H1 (cell line): Measurements from ENCODE around the gene SPAST. TPM values are rescaled to one million over a fixed set of nuclear protein-coding genes. Genes with fewer than 3 reads are reported as not detected.
A peak's percentile ranks its signal among the peaks of the same experiment; 100 is the strongest.

Experiments
- CTCF ChIA-PET: fragments of 300-600 bp; sonication (Branson Sonifier 250); formaldehyde crosslinking; loops from one replicate; lab custom pipeline; 2021; ENCODE audit not compliant: partially characterized antibody; lab: Charles Lee
- POLR2A ChIA-PET: fragments of 300-600 bp; sonication (Branson Sonifier 250); formaldehyde crosslinking; loops from one replicate; lab custom pipeline; 2021; ENCODE audit warnings: inconsistent platforms; ENCODE audit not compliant: partially characterized antibody; lab: Charles Lee
- DNase-seq, 2 experiments: peaks; one replicate each; pipeline versions ENCODE4 v3.0.0 to v3.0.0-alpha.2; 2010 to 2022; ENCODE audit warnings: low spot score in 2 of 2, low read depth in 1 of 2, mixed read lengths in 1 of 2
- FAIRE-seq: peaks from 2 replicates; lab custom pipeline; 2011; peaks lifted over from hg19 to GRCh38; lab: Jason Lieb, UNC
- H2AFZ ChIP-seq: 2 replicates; pipeline ENCODE4 v1.8.1; 2012; ENCODE audit warnings: low read length, inconsistent platforms
- H2AK5ac ChIP-seq: 2 replicates; pipeline ENCODE4 v1.6.1; 2013; ENCODE audit warnings: low read depth, low read length
- H2BK120ac ChIP-seq: replicated peaks from 2 replicates; pipeline ENCODE3; 2013; ENCODE audit warnings: low read depth, low read length, inconsistent platforms
- H2BK12ac ChIP-seq: 2 replicates; pipeline ENCODE4 v1.6.1; 2013; ENCODE audit warnings: low read depth, low read length
- H2BK15ac ChIP-seq: 2 replicates; pipeline ENCODE4 v1.6.1; 2013; ENCODE audit warnings: low read length
- H2BK20ac ChIP-seq: 2 replicates; pipeline ENCODE4 v1.6.1; 2013; ENCODE audit warnings: low read length
- H2BK5ac ChIP-seq: 2 replicates; pipeline ENCODE4 v1.6.1; 2013; ENCODE audit warnings: low read depth, low read length
- H3K14ac ChIP-seq: 2 replicates; pipeline ENCODE4 v1.6.1; 2013; ENCODE audit warnings: inconsistent platforms; ENCODE audit not compliant: insufficient read length
- H3K18ac ChIP-seq: 2 replicates; pipeline ENCODE4 v1.6.1; 2013; ENCODE audit warnings: low read length; ENCODE audit errors: extremely low read depth
- H3K23ac ChIP-seq: 2 replicates; pipeline ENCODE4 v1.6.1; 2013; ENCODE audit warnings: inconsistent platforms; ENCODE audit not compliant: insufficient read length
- H3K23me2 ChIP-seq: 2 replicates; pipeline ENCODE4 v1.6.1; 2013; ENCODE audit warnings: low read depth, low read length
- H3K27ac ChIP-seq: 2 replicates; pipeline ENCODE4 v1.6.1; 2011; ENCODE audit warnings: low read depth, low read length, inconsistent platforms
- H3K27me3 ChIP-seq, 4 experiments: replicated peaks in 1 of 4; 1 replicate in 1 of 4; 2 replicates in 3 of 4; pipeline versions ENCODE4 v1.6.1 to v1.8.1; 2011 to 2013; ENCODE audit warnings: low read length in 3 of 4, mild to moderate bottlenecking in 3 of 4, inconsistent platforms in 2 of 4, mixed read lengths in 2 of 4, moderate library complexity in 1 of 4; ENCODE audit not compliant: control insufficient read depth in 3 of 4, insufficient read depth in 3 of 4; ENCODE audit errors: extremely low read depth in 1 of 4
- H3K36me3 ChIP-seq, 4 experiments: 2 replicates each; pipeline versions ENCODE4 v1.6.1 to v1.8.1; 2011 to 2013; ENCODE audit warnings: mild to moderate bottlenecking in 4 of 4, low read length in 3 of 4, moderate library complexity in 2 of 4, control low read depth in 1 of 4, inconsistent platforms in 1 of 4; ENCODE audit not compliant: insufficient read depth in 4 of 4, control insufficient read depth in 2 of 4
- H3K4ac ChIP-seq: replicated peaks from 2 replicates; pipeline ENCODE3; 2013; ENCODE audit warnings: low read length, low read depth, mixed read lengths, inconsistent platforms; ENCODE audit not compliant: insufficient read length
- H3K4me1 ChIP-seq, 4 experiments: replicated peaks in 1 of 4; 1 replicate in 1 of 4; 2 replicates in 3 of 4; pipeline versions ENCODE4 v1.6.1 to v1.8.1; 2011 to 2013; ENCODE audit warnings: low read length in 3 of 4, inconsistent platforms in 2 of 4, mixed read lengths in 1 of 4; ENCODE audit not compliant: insufficient read depth in 4 of 4, control insufficient read depth in 3 of 4
- H3K4me2 ChIP-seq, 2 experiments: 2 replicates each; pipeline versions ENCODE4 v1.6.1 to v1.8.1; 2011 to 2013; ENCODE audit warnings: low read depth in 2 of 2, low read length in 2 of 2, control low read depth in 1 of 2, inconsistent platforms in 1 of 2, mild to moderate bottlenecking in 1 of 2; ENCODE audit not compliant: insufficient read depth in 1 of 2
- H3K4me3 ChIP-seq, 4 experiments: fragments of 200-600, 300-600 bp in 1 of 4; sonication (generic), shearing (Covaris generic), sonication (Bioruptor Twin) in 1 of 4; 2 replicates each; pipeline versions ENCODE4 v1.5.1 to v1.8.1; 2011 to 2016; ENCODE audit warnings: low read length in 4 of 4, low read depth in 3 of 4, control low read depth in 2 of 4, inconsistent platforms in 2 of 4, mild to moderate bottlenecking in 2 of 4, mixed read lengths in 1 of 4, moderate library complexity in 1 of 4; ENCODE audit not compliant: insufficient read depth in 2 of 4; ENCODE audit errors: extremely low read depth in 1 of 4
- H3K56ac ChIP-seq: replicated peaks from 2 replicates; pipeline ENCODE3; 2013; ENCODE audit warnings: low read depth, mild to moderate bottlenecking, mixed read lengths, low read length, inconsistent platforms; ENCODE audit not compliant: insufficient read length
- H3K79me1 ChIP-seq: 2 replicates; pipeline ENCODE4 v1.6.1; 2013; ENCODE audit warnings: low read depth, low read length, control low read depth
- H3K79me2 ChIP-seq, 2 experiments: 2 replicates each; pipeline versions ENCODE4 v1.6.1 to v1.8.1; 2012 to 2013; ENCODE audit warnings: low read length in 2 of 2, mild to moderate bottlenecking in 2 of 2, inconsistent platforms in 1 of 2; ENCODE audit not compliant: insufficient read depth in 2 of 2, control insufficient read depth in 1 of 2
- H3K9ac ChIP-seq, 4 experiments: replicated peaks in 1 of 4; 1 replicate in 1 of 4; 2 replicates in 3 of 4; pipeline versions ENCODE4 v1.6.1 to v1.8.1; 2011 to 2013; ENCODE audit warnings: low read depth in 3 of 4, low read length in 3 of 4, control low read depth in 2 of 4, mild to moderate bottlenecking in 2 of 4, moderate library complexity in 2 of 4, inconsistent platforms in 1 of 4; ENCODE audit errors: extremely low read depth in 1 of 4
- H3K9me3 ChIP-seq, 2 experiments: 2 replicates each; pipeline versions ENCODE4 v1.6.1 to v1.8.1; 2012 to 2013; ENCODE audit warnings: mild to moderate bottlenecking in 2 of 2, moderate library complexity in 2 of 2, control low read depth in 1 of 2, inconsistent platforms in 1 of 2, low read depth in 1 of 2, low read length in 1 of 2, mixed read lengths in 1 of 2; ENCODE audit not compliant: insufficient read depth in 2 of 2
- H4K20me1 ChIP-seq, 2 experiments: replicated peaks in 1 of 2; 2 replicates each; pipeline versions ENCODE3 to v1.8.1; 2011 to 2013; ENCODE audit warnings: inconsistent platforms in 2 of 2, low read length in 2 of 2, mild to moderate bottlenecking in 1 of 2; ENCODE audit not compliant: insufficient read depth in 2 of 2, control insufficient read depth in 1 of 2
- H4K5ac ChIP-seq: 2 replicates; pipeline ENCODE4 v1.6.1; 2013; ENCODE audit warnings: low read length, low read depth, mixed read lengths, inconsistent platforms; ENCODE audit not compliant: insufficient read length
- H4K8ac ChIP-seq: 2 replicates; pipeline ENCODE4 v1.8.0; 2013; ENCODE audit warnings: mild to moderate bottlenecking, moderate library complexity, low read length, inconsistent platforms; ENCODE audit not compliant: insufficient read depth; ENCODE audit errors: extremely low read depth
- H4K91ac ChIP-seq: replicated peaks from 2 replicates; pipeline ENCODE3; 2013; ENCODE audit warnings: low read length, mixed read lengths, inconsistent platforms; ENCODE audit not compliant: insufficient read length
- EP300 ChIP-seq, 2 experiments: IDR thresholded peaks; 1 replicate in 1 of 2; 2 replicates in 1 of 2; pipeline ENCODE4 v1.6.1; 2011 to 2012; ENCODE audit warnings: low read depth in 2 of 2, low read length in 2 of 2, mild to moderate bottlenecking in 2 of 2, borderline replicate concordance in 1 of 2, inconsistent platforms in 1 of 2, moderate library complexity in 1 of 2
- EZH2 ChIP-seq: fragments of 200-600 bp; sonication (generic); IDR thresholded peaks from 2 replicates; pipeline ENCODE4 v1.7.1; 2012; ENCODE audit warnings: low read depth, mild to moderate bottlenecking, moderate library complexity, low read length, inconsistent platforms; ENCODE audit not compliant: severe bottlenecking
- FOSL1 ChIP-seq: IDR thresholded peaks from 2 replicates; pipeline ENCODE4 v1.6.1; 2011; ENCODE audit warnings: mild to moderate bottlenecking, low read depth, low read length, moderate library complexity; ENCODE audit not compliant: insufficient read depth
- GABPA ChIP-seq: IDR thresholded peaks from 2 replicates; pipeline ENCODE4 v1.6.1; 2011; ENCODE audit warnings: mild to moderate bottlenecking, low read length, moderate library complexity, borderline replicate concordance; ENCODE audit not compliant: insufficient read depth
- JUND ChIP-seq: IDR thresholded peaks from 2 replicates; pipeline ENCODE4 v1.6.1; 2011; ENCODE audit warnings: mild to moderate bottlenecking, improper control_type of control experiment, low read length
- MAX ChIP-seq: IDR thresholded peaks from 2 replicates; pipeline ENCODE4 v1.6.1; 2012; ENCODE audit warnings: inconsistent platforms
- RFX5 ChIP-seq: IDR thresholded peaks from 2 replicates; pipeline ENCODE4 v1.6.1; 2011; ENCODE audit warnings: low read depth, low read length, improper control_type of control experiment, borderline replicate concordance
- RXRA ChIP-seq: IDR thresholded peaks from 2 replicates; pipeline ENCODE4 v1.6.1; 2011; ENCODE audit warnings: low read depth, mild to moderate bottlenecking, low read length, moderate library complexity; ENCODE audit not compliant: insufficient read depth
- TCF12 ChIP-seq: IDR thresholded peaks from 2 replicates; pipeline ENCODE4 v1.6.1; 2011; ENCODE audit warnings: low read depth, mild to moderate bottlenecking, low read length
- USF2 ChIP-seq: IDR thresholded peaks from 2 replicates; pipeline ENCODE4 v1.6.1; 2011; ENCODE audit warnings: low read length, improper control_type of control experiment
- WGBS, 2 experiments: shearing (Covaris generic) in 1 of 2; methylation state at CpG; one replicate each; pipeline versions ENCODE4 v1.1.6 to v1.1.7; 2013 to 2015; ENCODE audit warnings: low lambda C conversion rate in 2 of 2, mixed read lengths in 2 of 2, inconsistent platforms in 1 of 2, low coverage in 1 of 2, missing lambda C conversion rate in 1 of 2; ENCODE audit not compliant: insufficient replicate concordance in 2 of 2, insufficient coverage in 1 of 2, insufficient read length in 1 of 2; ENCODE audit errors: extremely low coverage in 1 of 2, missing lambda C conversion rate in 1 of 2; 5-methylcytosine and 5-hydroxymethylcytosine counted together
- polyA plus RNA-seq, 7 experiments: library from polyadenylated mRNA; depleted of rRNA in 3 of 7; stranded (reverse) in 5 of 7; unstranded in 2 of 7; fragments of >200 nt in 5 of 7; fragments of 200-250 nt in 2 of 7; gene quantifications; 1 replicate in 5 of 7; 2 replicates in 1 of 7; 4 replicates in 1 of 7; pipeline versions ENCODE4 v1.2.1 to v1.2.3, GENCODE V29; 2011 to 2013; ENCODE audit warnings: missing spikeins in 2 of 7, mixed read lengths in 2 of 7
- total RNA-seq: library from RNA; stranded (reverse); fragmentation: NEBNext Ultra II Directional; extraction: Animal tissue kit (Norgen Biotek cat#: 25700); gene quantifications from 2 replicates; pipeline ENCODE4 v1.2.1, GENCODE V29; 2021

SPAST gene
- total and polyA plus RNA-seq, 2 of the 8 experiments (the other 6 are each of a cell fraction or from before 2014, with no cell fraction given), result 4.4 to 36.0 TPM

- peaks cover 5% of the 10 kb centered on the region for H3K23me2 ChIP-seq
- H3K4ac ChIP-seq, result no peak overlapping the region
- H2AFZ ChIP-seq, result peak overlapping the region; percentile 73
- H3K36me3 ChIP-seq, result no peaks in the 10 kb centered on the region
- ChIA-PET CTCF (interaction anchor here (1.3 to 2.8 kb wide), 3 partner anchors 9 to 37 kb away, joined by 3 to 13 read pairs (median 4); partner anchors contain the start of gene DPY30), POLR2A (interaction anchor here (1.0 to 3.9 kb wide), 9 partner anchors 12 to 102 kb away, joined by 3 to 60 read pairs (median 5); partner anchors contain the start of genes DPY30, MEMO1 and SLC30A6)
- no peak overlapping the region for H2BK120ac ChIP-seq
- H3K9me3 ChIP-seq, result no peaks in the 10 kb centered on the region
- H3K27ac ChIP-seq, result peak overlapping the region; percentile 70; the same call in 1 of the 2 replicates
- peak overlapping the region; percentile 85 for H3K4me2 ChIP-seq
- H3K23ac ChIP-seq, result no peak overlapping the region
- 2% methylated on average over 29 of the region's 40 CpGs; no CpG with 5 or more reads in 1 of the 2 experiments for WGBS, 2 experiments
- H4K91ac ChIP-seq, result no peak overlapping the region
- H2BK15ac ChIP-seq, result no peak overlapping the region
- H3K79me1 ChIP-seq, result no peaks in the 10 kb centered on the region; the same call in 1 of the 2 replicates
- FAIRE-seq, result no peak
- H4K8ac ChIP-seq, result peak overlapping the region; percentile 89; the same call in 1 of the 2 replicates
- DNase-seq, result no peak
- peak overlapping the region; percentile 82 for H3K56ac ChIP-seq
- H2BK20ac ChIP-seq, result no peak overlapping the region
- no peaks in the 10 kb centered on the region for H3K27me3 ChIP-seq
- peak overlapping the region; percentile 81; the same call in 1 of the 2 replicates for H2BK5ac ChIP-seq
- peak overlapping the region; percentile 54 to 83 (median 68) for H3K4me3 ChIP-seq
- peaks cover 0 to 18% of the 10 kb centered on the region in 2 experiments; a peak in 2 of 4 replicates for H3K79me2 ChIP-seq
- H2BK12ac ChIP-seq, result no peak overlapping the region
- H3K9ac ChIP-seq, result peak overlapping the region; percentile 56 to 83 (median 70)
- no peak overlapping the region for H3K14ac ChIP-seq
- H3K18ac ChIP-seq, result peak overlapping the region; percentile 48
- H4K20me1 ChIP-seq, result no peaks in the 10 kb centered on the region
- H2AK5ac ChIP-seq, result no peak overlapping the region
- peaks cover 0 to 2% (median 0%) of the 10 kb centered on the region in 4 experiments; a peak in 2 of 7 replicates for H3K4me1 ChIP-seq
- H4K5ac ChIP-seq, result peak overlapping the region; percentile 81
- TF ChIP-seq USF2, result no peak
- TF ChIP-seq RFX5, result no peak
- TF ChIP-seq TCF12, result no peak
- no peak for TF ChIP-seq FOSL1
- no peak for TF ChIP-seq EZH2
- TF ChIP-seq JUND, result no peak
- no peak for TF ChIP-seq EP300 (IDR thresholded peaks at IDR 0.05; ENCODE audit: borderline replicate concordance in 1 of 2, low read depth in 2 of 2, low read length in 2 of 2)
- TF ChIP-seq RXRA, result no peak
- TF ChIP-seq GABPA, result no peak
- no peak for TF ChIP-seq MAX
Observed at GRCh38 chr2:32064021-32064601, 755 bp downstream of the SPAST start.
